Lung (tissue), 12 donors: ENCODE data around the gene GPX5. TPM values are rescaled to one million over a fixed set of nuclear protein-coding genes. Genes with fewer than 3 reads are reported as not detected.

Source experiments
- ATAC-seq: fragments of 200-7000 bp; cut with Tn5 transposase; one replicate; pipeline ENCODE4 v1.9.1; 2020; ENCODE audit warnings: moderate number of reproducible peaks; ENCODE audit not compliant: insufficient read depth, low FRiP score
- DNase-seq, 3 donors: peaks; one replicate each; pipeline ENCODE4 v3.0.0-alpha.2; 2013 to 2017
- H3K27ac ChIP-seq, 2 donors: one replicate each; pipeline ENCODE4 v1.5.1; 2013; ENCODE audit warnings: mild to moderate bottlenecking in 2 of 2, moderate library complexity in 2 of 2, control low read depth in 1 of 2, inconsistent platforms in 1 of 2, low read depth in 1 of 2, low read length in 1 of 2
- H3K27me3 ChIP-seq, 3 donors: one replicate each; pipeline ENCODE4 v1.5.1; 2013; ENCODE audit warnings: low read length in 2 of 3; ENCODE audit not compliant: control insufficient read depth in 3 of 3, insufficient read depth in 3 of 3
- H3K36me3 ChIP-seq, 4 donors: one replicate each; pipeline ENCODE4 v1.5.1; 2013; ENCODE audit warnings: low read length in 4 of 4, mild to moderate bottlenecking in 1 of 4, moderate library complexity in 1 of 4; ENCODE audit not compliant: control insufficient read depth in 4 of 4, insufficient read depth in 4 of 4
- H3K4me1 ChIP-seq, 5 donors: one replicate each; pipeline ENCODE4 v1.5.1; 2013; ENCODE audit warnings: low read length in 5 of 5, mild to moderate bottlenecking in 2 of 5, moderate library complexity in 1 of 5; ENCODE audit not compliant: control insufficient read depth in 5 of 5, insufficient read depth in 5 of 5
- H3K4me3 ChIP-seq: one replicate; pipeline ENCODE4 v1.5.1; 2013; ENCODE audit warnings: mild to moderate bottlenecking, control low read depth, moderate library complexity
- H3K9ac ChIP-seq, 2 donors: one replicate each; pipeline ENCODE4 v1.5.1; 2013; ENCODE audit warnings: low read length in 2 of 2, control low read depth in 1 of 2; ENCODE audit not compliant: insufficient read depth in 1 of 2
- H3K9me3 ChIP-seq, 4 donors: one replicate each; pipeline ENCODE4 v1.5.1; 2013; ENCODE audit warnings: low read length in 3 of 4, mild to moderate bottlenecking in 1 of 4, moderate library complexity in 1 of 4; ENCODE audit not compliant: control insufficient read depth in 4 of 4, insufficient read depth in 3 of 4
- CTCF ChIP-seq: IDR thresholded peaks from 2 replicates; pipeline ENCODE4 v1.5.1; 2012; ENCODE audit warnings: mild to moderate bottlenecking; ENCODE audit errors: control extremely low read depth, extremely low read depth
- WGBS, 2 donors: extraction: QIAGEN DNeasy Blood & Tissue Kit; methylation state at CpG; one replicate each; pipeline ENCODE4 v1.1.7; 2013; 5-methylcytosine and 5-hydroxymethylcytosine counted together
- polyA plus RNA-seq, 2 donors: library from polyadenylated mRNA; stranded (reverse); fragments of 200-250 nt; gene quantifications; one replicate each; pipeline ENCODE4 v1.2.1, GENCODE V29; 2013
- total RNA-seq, 2 donors: library from RNA; depleted of rRNA in 1 of 2; stranded (reverse); fragments of >200 nt in 1 of 2; gene quantifications; one replicate each; pipeline ENCODE4 v1.2.1, GENCODE V29; 2014 to 2021
- donor health status: control.
- donor health status: control.
- donor health status: Bipolar disorder and iron deficiency.
- donor health status: healthy.
- donor health status: DM: yes; HTN: yes; CAD: no.

Gene GPX5
- total and polyA plus RNA-seq, 4 donors: not detected

DNA sequence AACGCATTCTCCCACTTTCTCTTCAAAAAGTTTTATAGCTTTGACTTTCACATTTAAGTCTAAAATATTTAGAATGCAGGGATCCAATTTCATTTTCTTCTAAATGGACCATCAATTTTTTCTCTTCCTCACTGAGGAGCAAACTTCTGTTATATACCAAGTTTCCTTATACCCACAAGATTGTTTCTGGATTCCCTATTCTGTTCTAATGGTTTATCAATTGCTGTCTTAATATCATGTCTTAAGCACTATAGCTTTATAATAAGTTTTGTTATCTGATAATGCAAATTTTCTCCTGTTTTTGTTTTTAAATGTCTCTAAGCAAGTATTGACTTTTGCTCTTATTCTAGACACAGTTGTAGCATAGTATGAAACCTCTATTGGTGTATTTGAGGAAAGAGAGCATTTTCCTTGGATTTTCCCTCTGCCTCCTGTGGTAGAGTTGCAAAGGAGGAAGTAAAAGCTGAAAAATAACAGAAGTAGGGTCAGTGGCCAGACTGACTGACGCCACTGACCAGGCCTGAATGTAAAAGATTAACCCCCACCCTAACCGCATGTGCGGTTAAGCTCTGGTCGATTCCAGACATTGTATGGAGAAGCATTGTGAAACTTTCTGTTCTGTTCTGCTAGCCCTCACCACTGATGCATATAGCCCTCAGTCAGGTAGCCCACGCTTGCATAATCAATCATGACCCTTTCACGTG is 40.3 kb downstream of the GPX5 start:
- no peak overlapping the region for H3K9ac ChIP-seq
- no peaks in the 10 kb centered on the region for H3K4me1 ChIP-seq
- WGBS, 2 donors: 53% methylated on average over 7 of the region's 7 CpGs
- no peaks in the 10 kb centered on the region for H3K36me3 ChIP-seq
- no peak for TF ChIP-seq CTCF
- H3K27ac ChIP-seq: no peak overlapping the region
- H3K9me3 ChIP-seq: no peaks in the 10 kb centered on the region
- DNase-seq (no peak), ATAC-seq (no peak)
- no peak overlapping the region for H3K4me3 ChIP-seq
- H3K27me3 ChIP-seq: no peaks in the 10 kb centered on the region

DNA sequence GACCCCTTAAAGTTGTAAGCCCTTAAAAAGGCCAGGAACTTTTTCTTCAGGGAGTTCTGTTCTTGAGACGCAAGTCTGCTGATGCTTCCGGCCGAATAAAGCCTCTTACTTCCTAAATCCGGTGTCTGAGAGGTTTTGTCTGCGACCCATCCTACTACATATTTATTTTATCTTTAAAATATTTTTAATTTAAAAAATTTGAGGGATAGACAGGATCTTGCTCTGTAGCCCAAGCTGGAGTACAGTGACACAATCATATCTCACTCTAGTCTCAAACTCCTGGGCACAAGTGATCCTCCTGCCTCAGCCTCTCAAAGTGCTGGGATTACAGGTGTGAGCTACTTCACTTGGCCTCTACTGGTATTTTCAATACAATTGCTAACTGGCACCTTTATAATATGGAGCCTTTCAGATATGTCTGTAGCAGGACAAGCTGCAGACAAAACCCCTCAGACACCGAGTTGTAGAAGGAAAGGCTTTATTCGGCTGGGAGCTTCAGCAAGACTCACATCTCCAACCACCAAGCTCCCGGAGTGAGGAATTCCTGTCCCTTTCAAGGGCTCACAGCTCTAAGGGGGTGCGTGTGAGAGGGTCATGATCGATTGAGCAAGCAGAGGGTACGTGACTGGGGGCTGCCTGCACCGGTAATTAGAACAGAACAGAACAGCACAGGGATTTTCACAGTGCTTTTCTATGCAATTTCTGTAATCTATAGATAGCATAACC is 41.0 kb downstream of the GPX5 start:
- H3K36me3 ChIP-seq: no peaks in the 10 kb centered on the region
- no peak for ATAC-seq
- no peaks in the 10 kb centered on the region for H3K9me3 ChIP-seq
- TF ChIP-seq CTCF: no peak
- no peaks in the 10 kb centered on the region for H3K4me1 ChIP-seq
- no peak for DNase-seq
- no peaks in the 10 kb centered on the region for H3K27me3 ChIP-seq
- no peak overlapping the region for H3K27ac ChIP-seq
- H3K4me3 ChIP-seq: no peak overlapping the region
- WGBS, 2 donors: 88 to 90% methylated on average over 12 of the region's 12 CpGs
- H3K9ac ChIP-seq: no peak overlapping the region

DNA sequence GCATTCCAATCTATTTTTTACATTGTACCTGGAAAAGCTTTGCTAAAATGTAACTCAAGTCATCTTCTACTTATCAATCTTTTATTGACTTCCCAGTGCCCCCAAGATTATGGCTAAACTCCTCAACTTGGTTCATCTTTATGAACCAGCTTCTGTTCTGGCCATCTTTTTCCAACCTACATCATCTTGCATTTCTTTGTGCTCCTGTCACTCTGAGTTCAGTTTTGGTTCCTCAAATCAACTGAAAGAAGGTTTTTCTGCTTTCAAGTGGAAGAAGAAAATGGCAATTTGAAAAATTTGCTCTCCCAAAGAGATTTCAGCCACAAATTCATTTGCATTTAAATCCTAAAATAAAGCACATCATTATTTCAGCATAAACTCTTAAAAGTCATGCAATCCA is 41.8 kb downstream of the GPX5 start:
- DNase-seq (no peak), ATAC-seq (no peak)
- Histone ChIP-seq H3K36me3 (no peaks in the 10 kb centered on the region), H3K9me3 (no peaks in the 10 kb centered on the region), H3K4me3 (no peak overlapping the region), H3K4me1 (no peaks in the 10 kb centered on the region), H3K27me3 (no peaks in the 10 kb centered on the region), H3K9ac (no peak overlapping the region), H3K27ac (no peak overlapping the region)
- TF ChIP-seq CTCF: no peak
